ENCODE data around the gene RHEX.
"Not testable (repeated sequence)": the region's sequence is repeated elsewhere in the genome, so short reads cannot be mapped to it uniquely, and the experiment has no call there.

The RHEX gene

DNA sequence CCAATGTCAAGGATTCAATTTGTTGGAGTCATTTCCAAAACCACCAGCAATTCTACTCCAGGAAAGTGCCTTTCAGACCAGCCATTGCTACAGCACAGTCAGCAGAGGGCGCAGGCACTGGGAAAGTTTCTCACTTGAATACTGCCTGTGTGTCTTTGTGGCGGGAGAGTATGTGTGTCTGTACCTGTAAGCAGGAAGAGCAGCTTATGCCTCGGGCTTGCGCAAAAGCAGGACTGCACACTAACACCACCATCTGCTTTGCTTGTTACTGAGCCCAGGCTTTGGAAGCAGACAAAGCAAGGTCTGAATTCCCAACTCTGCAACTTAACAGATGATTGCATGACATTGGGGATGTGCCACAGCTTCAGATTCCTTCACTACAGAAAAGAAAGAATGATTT is 22.3 kb upstream of the RHEX start:
- peak; percentile 72 for DNase-seq

DNA sequence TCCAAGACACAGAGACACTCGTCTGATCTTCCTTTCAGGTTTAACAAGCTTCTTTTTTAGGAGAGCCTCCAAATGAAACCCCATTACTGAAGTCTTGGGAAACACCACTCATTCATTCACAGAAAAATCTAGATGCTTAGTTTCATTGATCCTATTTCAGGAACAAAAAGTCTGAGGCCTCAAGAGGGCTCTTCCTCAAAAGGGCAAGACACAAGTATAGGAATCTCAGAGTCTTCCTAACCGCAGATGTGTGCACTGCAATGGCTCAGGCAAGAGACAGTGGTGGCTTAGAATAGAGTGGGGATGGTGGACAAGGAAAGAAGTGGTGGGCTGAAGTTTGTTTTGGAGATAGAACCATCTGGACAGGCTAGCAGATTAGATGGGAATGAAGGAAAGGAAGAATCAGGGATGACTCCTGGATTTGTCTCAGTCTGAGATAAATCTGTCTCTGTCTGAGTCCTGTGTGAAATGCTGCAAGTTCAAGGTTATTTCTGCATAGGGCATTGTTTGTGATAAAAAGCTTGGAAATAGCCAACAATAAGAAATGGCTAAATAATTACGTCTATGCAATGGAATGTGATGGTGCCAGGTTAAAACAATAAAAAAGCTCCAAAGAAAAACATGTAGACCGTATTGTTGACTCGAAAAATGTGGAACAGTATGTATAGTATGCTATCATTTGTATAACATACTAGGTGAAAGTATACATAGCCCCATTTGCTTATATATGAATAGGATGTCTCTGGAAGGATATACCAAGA is 20.4 kb upstream of the RHEX start:
- peak; percentile 37 for DNase-seq

DNA sequence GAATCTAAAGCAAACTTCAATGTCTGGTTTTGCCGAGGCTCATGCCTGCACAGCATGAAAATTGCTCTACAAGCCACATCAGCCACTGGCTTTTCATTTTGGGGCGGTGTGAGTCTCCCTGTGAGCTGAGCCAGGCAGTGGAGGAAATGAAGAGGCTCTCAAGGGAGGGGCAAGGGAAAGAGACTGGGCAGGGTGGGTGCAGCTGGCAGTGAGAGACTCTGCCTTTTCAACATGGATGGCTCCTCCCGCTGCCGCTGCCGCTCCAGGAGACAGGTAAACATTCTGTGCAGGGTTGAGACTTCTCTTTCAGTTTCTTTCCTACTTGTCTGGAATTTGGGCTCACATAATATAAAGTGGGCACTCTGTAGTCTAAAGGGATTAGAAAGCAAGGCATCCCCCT is 17.9 kb upstream of the RHEX start:
- no peak for DNase-seq

DNA sequence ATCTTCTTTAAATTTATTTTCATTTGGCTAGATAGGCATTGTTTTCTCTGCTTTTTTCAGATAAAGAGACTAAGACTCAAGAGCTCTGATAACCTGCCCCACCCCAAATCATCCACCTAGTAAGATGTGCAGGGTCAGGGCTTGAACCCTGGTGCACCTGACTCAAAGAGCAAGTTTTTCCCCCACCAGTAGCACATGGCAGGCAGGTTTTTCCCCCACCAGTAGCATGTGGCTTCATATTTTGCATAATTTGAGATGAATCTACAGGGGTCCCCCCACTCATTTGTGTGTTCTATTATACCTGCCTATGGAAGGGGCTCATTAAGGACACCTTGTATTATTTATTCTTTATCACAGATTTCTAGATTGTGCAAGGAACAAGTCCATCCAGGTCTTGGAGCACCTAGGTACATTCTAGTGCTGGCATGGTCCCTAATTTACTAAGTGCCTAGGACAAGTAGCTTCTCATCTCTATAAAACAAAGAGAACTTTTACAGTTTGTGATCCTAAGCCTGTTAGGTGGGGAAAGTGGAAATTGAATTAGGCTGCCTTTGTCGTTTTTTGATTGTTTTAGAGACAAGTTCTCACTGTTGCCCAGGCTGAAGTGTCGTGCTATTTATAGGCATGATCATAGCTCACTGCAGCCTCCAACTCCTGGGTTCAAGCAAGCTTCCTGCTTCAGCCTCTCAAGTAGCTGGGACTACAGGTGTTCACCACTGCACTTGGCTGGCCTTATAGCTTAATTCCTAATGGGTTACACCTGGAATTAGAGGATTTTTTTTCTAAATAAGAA is 16.1 kb upstream of the RHEX start:
- no peak for DNase-seq

DNA sequence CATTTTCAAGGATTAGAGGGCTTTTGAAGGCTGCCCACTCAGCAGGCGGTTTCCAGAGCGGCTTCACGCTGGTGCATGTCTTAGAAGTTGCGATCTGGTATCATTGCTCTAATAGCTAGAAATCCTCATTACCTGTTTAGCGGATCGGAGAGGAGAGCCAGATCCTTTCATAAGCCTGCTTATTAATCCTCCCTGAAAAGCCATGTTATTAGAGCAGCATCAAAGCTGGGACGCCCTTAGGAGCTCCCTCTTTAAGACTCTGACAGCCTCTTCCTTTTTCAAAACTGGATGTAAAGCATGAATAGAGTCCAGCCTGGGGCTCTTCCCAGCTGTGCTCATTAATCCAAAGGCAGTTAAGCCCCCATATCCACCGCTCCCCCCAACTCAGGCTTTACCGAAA is 15.4 kb upstream of the RHEX start:
- no peak for DNase-seq

DNA sequence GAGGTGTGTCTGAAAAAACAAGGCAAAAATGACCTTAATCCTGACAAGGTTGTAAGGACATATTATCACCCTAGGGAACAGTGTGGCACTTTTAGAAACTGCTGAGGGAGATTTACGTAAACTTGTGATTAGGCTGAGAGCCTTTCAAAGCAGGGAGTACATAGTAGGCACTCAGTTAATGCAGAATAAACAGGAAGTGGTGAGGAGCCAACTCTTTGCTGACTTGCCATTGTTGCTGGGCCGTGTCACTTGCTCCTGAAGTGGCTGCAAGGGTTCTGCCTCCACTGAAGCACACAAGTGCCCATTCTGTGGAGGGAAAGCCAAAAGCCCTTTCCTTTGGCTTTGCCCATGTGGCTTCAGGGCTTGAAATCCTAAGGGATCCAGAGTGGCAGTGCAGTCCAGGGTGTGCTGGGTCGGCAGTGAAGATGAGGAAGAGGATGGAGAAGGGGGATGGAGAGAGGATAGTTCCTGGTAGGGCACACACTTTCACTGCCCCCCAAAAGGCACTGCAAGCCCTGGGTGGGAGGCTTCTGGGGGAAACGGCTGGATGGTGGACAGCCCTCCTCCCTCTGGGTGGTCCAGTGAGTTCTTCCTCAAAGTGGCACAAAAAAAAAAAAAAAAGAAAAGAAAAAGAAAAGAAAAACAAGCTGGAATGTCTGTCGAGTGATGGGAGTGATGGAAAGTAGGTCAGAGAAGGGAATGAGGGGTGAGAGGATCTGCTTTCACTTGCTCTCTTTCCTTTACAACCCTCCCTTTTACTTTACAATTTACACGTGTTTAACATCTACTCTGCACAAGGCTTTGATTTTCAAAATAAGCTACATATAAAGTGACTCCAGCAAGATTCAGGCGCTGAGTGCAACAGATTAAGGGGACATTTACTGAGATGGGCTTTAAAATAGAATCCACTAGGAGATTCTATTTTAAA is 13.7 kb upstream of the RHEX start:
- DNase-seq: no peak

DNA sequence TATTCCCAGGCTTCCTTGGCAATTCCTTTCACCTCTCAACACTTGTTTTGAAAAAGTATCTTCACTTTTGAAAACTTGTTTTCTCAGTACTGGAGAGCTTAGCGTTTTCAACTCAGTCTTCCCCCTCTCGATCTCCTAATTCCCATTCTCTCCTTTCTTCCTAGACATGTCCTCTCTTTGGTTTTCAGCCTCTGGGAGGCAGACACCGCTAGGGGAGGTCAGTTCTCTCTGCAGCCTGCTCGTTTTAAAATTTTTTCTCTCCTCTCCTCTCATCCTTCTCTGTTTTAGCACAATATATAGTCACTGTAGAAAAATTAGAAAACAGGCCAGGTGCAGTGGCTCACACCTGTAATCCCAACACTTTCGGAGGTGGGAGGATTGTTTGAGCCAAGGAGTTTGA is 12.6 kb upstream of the RHEX start:
- DNase-seq: no peak

DNA sequence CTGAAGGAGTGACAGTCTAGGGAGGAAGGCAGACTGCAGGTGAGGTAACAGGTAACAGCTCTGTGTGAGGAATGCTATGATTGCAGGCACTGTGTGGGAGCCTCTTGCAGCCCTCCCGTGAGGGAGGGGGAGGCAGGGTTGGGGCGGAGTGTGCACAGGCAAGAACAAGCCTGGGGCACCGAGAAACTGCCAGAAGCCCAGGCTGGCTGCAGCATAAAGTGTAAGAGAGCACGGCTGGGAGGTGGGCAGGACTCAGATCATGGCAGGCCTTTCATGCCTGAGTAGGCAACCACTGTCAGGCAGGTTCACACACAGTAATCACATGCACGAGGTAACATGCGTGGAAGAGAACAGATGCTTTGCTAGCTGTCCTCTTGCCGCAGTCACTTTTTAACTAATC is 11.3 kb upstream of the RHEX start:
- no peak for DNase-seq

DNA sequence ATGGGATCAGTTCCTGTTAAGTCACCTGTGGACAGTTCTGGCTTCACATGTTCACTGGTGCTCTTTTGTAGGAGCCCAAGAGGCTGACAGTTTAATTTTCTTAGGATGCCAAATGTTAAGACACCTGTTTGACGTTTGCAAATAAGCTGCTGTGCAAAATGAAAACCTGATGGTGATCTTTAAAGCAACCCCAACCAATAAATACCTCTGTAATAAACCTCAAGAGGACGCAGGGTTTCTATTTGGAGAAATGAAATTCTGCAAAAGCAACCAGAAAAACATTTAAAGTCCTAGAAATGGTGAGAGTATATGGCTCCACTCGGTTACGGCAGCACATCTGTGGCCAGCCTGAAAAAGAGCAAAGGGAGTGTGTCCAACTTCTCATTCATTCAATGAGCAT is 5.7 kb upstream of the RHEX start:
- no peak for DNase-seq

DNA sequence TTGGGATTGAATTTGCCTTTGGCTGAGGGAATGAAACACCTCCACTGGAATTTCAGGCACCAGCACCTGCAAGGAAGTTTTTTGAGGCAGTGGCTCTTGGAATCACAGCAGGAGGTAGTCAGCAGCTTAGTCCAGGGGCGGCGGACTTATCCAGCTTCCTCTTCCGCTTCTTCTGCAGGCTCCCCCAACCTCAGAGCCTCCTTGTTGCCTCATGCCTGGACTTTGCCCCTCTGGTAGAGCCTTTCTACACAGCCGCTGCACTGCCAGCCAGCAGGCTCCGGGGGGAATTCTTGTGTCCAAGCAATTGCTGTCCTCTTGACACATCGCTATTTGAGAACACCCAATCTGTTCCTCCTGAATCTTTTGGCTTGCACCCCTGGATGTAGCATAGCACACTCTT is 4.4 kb upstream of the RHEX start:
- DNase-seq: peak; percentile 46

DNA sequence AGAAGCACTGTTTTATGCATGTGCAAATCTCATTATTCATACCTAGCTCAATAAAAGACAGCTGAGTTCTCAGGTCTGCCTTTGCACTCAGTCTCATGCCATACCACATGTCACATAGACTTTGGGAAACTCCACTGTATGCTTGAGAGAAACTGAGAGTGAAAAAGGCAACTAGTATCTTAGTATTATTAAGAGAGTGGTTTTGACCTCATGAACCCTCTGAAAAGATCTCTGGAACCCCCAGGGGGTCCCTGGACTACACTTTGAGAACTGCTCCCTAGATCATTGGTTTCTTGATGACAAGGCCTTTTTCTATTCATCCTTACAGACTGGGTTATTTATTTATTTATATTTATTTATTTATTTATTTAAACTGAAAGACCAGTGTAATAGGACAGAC is 3.7 kb upstream of the RHEX start:
- DNase-seq: no peak

DNA sequence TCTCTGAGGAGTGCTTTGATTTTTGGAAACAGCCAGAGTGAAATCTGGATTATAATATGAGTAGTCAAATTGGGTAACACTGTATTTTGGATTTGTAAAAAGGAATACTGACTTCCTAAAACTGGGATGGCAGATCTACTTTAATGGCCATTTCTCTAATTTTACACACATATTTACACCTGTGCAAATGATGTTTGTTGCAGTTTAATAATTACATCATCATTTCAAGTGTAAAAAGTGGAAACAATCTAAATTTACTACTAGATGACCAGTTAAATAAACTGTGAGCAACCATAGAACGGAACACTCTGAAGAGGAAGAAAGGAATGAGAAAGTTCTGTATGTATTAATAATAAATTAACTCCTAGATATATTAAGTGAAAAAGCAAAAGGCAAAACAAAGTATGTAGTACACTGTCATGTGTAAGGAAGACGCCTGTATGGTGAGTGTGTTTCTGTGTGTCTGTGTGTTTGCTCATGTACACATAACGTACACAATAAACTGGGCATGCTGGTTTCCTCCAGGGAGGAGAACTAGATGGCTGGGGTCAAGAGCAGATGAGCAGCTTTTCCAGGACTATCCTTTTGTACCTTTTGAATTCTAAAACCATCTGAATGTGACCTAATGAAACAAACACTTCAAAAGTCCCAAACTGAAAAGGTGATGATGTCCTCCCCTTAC is 2.9 kb upstream of the RHEX start:
- DNase-seq: no peak

DNA sequence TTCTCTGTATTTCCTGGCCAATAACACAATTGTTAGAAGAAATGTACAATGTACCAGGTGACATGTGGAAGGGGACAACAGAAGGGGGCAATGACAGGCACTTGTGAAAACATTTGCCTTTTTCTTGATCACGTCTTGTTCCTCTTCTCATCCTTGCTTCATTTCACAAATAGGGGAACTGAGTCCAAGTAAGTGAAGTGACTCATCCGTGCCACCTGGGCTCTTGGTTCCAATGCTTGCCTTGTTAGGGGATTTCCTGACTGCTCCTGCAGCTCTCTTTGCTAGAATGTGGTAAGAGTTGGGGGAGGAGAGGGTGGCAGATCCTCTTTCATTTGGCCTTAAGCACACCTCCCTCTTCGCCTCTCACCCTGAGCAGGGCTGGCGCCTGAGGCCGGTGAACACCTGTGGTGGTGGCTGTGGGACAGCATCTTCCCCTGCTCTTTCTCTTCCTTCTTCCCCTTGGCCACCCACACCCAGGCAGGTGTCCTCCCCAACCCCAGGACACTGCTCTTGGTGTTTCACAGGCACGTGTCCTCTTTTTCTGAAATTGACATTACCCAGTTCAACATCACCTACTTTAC is 2.2 kb upstream of the RHEX start:
- peak; percentile 100 for DNase-seq

DNA sequence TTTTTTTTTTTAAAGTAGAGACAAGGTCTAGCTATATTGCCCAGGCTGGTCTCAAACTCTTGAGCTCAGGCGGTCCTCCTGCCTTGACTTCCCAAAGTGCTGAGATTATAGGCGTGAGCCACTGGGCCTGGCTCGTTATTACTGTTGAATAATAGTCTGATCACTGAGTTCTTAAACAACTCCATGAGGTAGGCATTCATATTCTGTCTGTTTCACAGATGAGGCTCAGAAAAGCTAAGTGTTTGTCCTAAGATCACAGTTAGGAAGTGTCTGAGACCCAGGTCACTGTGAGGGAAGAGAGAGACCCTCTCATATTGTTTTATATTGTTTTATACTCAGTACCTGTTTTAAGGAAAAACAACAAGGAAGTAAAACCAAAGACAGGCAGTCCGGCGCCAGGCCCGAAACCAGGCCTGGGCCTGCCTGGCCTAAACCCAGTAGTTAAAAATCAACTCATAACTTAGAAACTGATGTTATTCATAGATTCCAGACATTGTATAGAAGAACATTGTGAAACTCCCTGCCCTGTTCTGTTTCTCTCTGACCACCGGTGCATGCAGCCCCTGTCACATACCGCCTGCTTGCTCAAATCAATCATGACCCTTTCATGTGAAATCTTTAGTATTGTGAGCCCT is 625 bp upstream of the RHEX start:
- DNase-seq: not testable (repeated sequence)

DNA sequence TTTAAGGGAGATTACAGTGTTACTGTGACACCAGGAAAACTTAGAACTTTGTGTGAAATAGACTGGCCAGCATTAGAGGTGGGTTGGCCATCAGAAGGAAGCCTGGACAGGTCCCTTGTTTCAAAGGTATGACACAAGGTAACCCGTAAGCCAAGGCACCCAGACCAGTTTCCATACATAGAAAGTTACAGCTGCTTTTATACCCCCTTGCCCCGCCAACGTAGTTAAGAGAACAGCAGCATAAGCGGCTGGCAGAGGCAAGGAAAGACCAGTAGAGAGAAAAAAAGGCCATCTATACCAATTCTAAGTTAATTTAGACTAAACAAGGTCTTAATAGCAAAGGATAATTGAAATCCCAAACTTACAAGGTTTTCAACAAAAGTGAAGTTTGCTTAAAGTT is 643 bp downstream of the RHEX start:
- not testable (repeated sequence) for DNase-seq

DNA sequence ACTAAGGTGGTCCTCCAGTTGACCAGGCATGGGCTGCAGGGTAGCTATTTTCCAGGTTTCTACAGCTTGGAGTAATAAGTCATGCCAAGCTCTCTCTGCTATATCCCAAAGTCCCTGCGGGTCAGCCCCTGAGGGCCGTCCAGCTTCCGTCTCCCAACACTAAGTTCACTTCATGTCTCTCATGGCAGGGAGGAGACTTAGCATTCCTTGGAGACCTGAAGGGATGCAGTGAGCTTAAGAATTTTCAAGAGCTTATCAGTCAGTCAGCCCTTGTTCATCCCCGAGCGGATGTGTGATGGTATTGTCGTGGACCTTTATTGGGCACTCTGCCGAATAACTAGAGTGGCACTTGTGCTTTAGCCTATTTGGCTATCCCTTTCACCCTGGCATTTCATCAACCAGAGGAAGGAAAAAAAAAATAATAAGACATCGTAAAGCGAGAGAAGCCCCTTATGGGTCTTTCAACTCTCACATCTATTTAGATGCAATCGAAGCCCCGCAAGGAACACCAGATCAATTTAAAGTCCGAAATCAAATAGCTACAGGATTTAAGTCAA is 2.2 kb downstream of the RHEX start:
- not testable (repeated sequence) for DNase-seq

DNA sequence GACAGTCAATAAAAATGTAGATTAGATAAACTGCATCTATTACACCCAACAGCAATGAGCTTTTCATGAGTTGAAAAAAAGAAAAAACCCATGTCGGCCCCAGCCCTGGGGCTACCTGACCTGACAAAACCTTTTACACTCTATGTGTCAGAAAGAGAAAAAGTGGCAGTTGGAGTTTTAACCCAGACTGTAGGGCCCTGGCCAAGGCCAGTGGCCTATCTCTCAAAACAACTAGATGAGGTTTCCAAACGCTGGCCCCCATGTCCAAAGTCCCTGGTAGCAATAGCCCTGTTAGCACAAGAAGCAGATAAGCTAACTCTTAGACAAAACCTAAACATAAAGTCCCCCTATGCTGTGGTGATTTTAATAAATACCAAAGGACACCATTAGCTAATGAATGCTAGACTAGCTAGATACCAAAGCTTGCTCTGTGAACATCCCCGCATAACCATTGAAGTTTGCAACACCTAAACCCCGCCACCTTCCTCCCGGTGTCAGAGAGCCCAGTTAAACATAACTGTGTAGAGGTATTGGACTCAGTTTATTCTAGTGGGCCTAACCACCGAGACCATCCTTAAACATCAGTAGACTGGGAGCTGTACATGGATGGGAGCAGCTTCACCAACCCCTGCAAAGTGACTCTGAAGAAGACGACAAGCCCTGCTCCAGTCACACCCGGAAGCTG is 2.8 kb downstream of the RHEX start:
- not testable (repeated sequence) for DNase-seq

DNA sequence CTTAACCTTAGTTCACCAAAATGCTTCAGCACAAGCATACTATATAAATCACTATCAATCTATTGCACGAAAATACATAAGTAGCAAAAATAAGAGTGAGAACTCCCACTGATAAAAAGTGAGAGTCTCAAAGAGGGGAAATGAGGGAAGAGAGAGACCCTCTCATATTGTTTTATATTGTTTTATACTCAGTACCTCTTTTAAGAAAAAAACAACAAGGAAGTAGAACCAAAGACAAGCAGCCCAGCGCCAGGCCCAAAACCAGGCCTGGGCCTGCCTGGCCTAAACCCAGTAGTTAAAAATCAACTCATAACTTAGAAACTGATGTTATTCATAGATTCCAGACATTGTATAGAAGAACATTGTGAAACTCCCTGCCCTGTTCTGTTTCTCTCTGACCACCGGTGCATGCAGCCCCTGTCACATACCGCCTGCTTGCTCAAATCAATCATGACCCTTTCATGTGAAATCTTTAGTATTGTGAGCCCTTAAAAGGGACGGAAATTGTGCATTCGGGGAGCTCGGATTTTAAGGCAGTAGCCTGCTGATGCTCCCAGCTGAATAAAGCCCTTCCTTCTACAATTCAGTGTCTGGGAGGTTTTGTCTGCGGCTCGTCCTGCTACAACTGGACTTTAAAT is 5.4 kb downstream of the RHEX start:
- not testable (repeated sequence) for DNase-seq

DNA sequence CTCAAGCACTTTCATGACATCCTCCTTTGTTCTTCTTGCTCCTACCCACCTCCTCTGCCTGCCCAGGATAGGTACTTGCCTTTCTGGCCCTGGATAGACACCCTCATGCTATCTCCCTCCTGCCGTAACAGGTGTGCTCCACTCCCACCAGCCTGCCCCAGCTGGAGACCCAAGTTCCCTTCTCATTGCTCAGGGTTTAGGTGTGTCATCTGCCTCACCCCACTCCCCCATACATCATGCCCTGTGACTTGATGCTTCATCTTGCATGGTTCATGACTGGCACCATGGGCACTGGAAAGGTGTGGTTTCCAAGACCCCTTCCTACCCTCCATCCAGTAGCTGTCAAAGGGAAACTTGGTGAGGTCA is 5.9 kb downstream of the RHEX start:
- no peak for DNase-seq

DNA sequence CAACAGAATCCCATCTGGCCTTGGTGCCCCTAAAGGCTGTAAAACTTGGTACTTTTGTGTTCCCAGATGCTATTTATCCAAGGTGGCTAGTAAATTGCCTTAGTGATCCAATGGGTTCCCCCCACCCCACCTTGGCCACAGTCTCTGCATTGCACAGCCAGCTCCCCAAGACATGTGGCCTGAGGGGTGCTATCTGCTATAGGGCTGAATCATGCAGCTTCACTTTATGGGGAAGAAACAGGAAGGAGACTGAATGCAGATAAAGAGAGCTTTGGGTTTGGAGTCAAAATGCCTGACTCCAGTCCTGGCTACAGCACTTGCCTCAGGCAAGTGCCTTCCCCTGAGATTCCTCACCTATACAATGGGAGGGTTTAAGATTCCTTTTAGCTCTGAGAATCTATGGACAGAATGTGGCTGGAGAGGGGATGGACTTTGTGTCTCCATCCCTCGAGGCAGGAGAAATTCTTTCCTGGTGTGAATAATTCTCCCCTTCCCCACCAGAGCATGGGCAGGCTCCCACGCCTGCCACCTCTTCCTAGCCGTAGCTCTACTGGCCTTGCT is 6.5 kb downstream of the RHEX start:
- DNase-seq: no peak
